ENCODE data around the gene COX6A1. TPM values are rescaled to one million over a fixed set of nuclear protein-coding genes. Genes with fewer than 3 reads are reported as not detected.

Gene COX6A1
- total and polyA plus RNA-seq, 2 donors (not counting 1 experiment from before 2014, with no cell fraction given): 137 to 484 TPM

DNA sequence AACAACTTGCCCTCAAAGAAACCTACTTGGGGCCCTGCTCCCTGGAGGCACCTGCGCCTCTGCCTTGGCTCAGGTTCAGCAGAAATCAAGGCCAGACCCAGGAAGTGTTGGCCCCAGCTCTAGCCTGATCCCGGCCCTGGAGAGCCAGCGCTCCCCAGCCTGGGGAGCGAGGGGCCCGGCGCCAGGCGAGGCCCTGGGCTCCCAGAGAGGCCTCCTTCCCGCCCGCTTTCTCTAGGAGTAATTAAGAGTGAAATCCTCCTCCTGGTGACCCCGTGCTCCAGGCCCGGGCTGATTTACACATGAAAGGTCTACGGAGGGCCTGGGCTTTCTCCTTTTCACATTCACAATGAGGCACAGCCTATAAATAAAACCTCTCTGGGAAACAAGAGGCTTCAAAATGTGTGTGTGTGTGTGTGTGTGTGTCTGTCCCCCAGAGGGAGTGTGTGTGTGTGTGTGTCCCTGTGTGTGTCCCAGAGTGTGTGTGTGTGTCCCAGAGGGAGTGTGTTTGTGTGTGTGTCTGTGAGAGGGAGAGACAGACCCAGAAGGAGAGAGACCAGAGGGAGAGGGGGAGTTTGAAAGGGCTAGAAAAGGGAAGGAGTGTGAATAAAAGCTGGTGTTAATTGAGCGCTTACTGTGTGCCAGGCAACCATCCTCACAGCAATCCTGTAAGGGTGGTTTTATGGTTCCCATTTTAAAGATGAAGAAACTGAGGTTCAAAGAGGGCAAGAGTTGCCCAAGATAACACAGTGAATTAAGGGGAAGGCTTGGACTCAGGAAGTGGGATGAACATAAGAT lies 23.8 kb upstream of the COX6A1 start:
- H3K4me3 Mint-ChIP-seq: no peak overlapping the region
- ATAC-seq (ENCODE audit: low read depth): no peak
- ChIA-PET CTCF (no interaction called here), POLR2A (no interaction called here)
- H3K27me3 Mint-ChIP-seq: peaks cover 30% of the 10 kb centered on the region
- 88% methylated on average over 8 of the region's 13 CpGs for WGBS (ENCODE audit: insufficient coverage)
- no peaks in the 10 kb centered on the region for H3K9me3 ChIP-seq (ENCODE audit: control extremely low read depth in 1 of 3, control insufficient read depth in 2 of 3, insufficient read depth in 1 of 3, low read length in 2 of 3)
- H2AFZ ChIP-seq (ENCODE audit: insufficient read depth, low read depth, low read length, poor library complexity, severe bottlenecking): no peak overlapping the region
- TF ChIP-seq, protein P1, sequence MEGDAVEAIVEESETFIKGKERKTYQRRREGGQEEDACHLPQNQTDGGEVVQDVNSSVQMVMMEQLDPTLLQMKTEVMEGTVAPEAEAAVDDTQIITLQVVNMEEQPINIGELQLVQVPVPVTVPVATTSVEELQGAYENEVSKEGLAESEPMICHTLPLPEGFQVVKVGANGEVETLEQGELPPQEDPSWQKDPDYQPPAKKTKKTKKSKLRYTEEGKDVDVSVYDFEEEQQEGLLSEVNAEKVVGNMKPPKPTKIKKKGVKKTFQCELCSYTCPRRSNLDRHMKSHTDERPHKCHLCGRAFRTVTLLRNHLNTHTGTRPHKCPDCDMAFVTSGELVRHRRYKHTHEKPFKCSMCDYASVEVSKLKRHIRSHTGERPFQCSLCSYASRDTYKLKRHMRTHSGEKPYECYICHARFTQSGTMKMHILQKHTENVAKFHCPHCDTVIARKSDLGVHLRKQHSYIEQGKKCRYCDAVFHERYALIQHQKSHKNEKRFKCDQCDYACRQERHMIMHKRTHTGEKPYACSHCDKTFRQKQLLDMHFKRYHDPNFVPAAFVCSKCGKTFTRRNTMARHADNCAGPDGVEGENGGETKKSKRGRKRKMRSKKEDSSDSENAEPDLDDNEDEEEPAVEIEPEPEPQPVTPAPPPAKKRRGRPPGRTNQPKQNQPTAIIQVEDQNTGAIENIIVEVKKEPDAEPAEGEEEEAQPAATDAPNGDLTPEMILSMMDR (IDR thresholded peaks at IDR 0.05): no peak
- TF ChIP-seq EZH2 (IDR thresholded peaks at IDR 0.05; ENCODE audit: borderline replicate concordance, insufficient read depth, low read depth, low read length, poor library complexity, severe bottlenecking): no peak
- no peaks in the 10 kb centered on the region for H4K20me1 ChIP-seq (ENCODE audit: control insufficient read depth, insufficient read depth, low read length, poor library complexity, severe bottlenecking)
- peaks cover 0 to 6% (median 1%) of the 10 kb centered on the region in 4 experiments for H3K27me3 ChIP-seq (replicated peaks in 1 of 4; ENCODE audit: control extremely low read depth in 1 of 4, control insufficient read depth in 3 of 4, insufficient read depth in 4 of 4, low read length in 3 of 4)
- no peaks in the 10 kb centered on the region for H3K9me3 Mint-ChIP-seq (ENCODE audit: insufficient read depth)
- intact Hi-C loops (cut with micrococcal nuclease): no loop called here
- H3K9ac ChIP-seq (ENCODE audit: low read length): no peak overlapping the region
- H3K4me1 ChIP-seq (ENCODE audit: control insufficient read depth in 2 of 2, insufficient read depth in 2 of 2, low read length in 2 of 2): no peaks in the 10 kb centered on the region
- H3K4me1 Mint-ChIP-seq: no peaks in the 10 kb centered on the region
- H3K4me2 ChIP-seq (replicated peaks; ENCODE audit: low read depth, low read length, poor library complexity, severe bottlenecking): no peak overlapping the region
- H3K27ac Mint-ChIP-seq: no peak overlapping the region
- no peak overlapping the region for H3K4me3 ChIP-seq (ENCODE audit: control extremely low read depth in 1 of 5, extremely low read depth in 1 of 5, insufficient read depth in 1 of 5, low read depth in 2 of 5, low read length in 4 of 5)
- H3K79me2 ChIP-seq (ENCODE audit: control insufficient read depth, insufficient read depth, low read length): no peaks in the 10 kb centered on the region
- no peak for DNase-seq
- H3K27ac ChIP-seq (ENCODE audit: low read length in 2 of 2): no peak overlapping the region
- no peaks in the 10 kb centered on the region for H3K36me3 ChIP-seq (replicated peaks in 1 of 2; ENCODE audit: control extremely low read depth in 1 of 2, control insufficient read depth in 1 of 2, extremely low read depth in 1 of 2, insufficient read depth in 2 of 2, low read length in 1 of 2)

DNA sequence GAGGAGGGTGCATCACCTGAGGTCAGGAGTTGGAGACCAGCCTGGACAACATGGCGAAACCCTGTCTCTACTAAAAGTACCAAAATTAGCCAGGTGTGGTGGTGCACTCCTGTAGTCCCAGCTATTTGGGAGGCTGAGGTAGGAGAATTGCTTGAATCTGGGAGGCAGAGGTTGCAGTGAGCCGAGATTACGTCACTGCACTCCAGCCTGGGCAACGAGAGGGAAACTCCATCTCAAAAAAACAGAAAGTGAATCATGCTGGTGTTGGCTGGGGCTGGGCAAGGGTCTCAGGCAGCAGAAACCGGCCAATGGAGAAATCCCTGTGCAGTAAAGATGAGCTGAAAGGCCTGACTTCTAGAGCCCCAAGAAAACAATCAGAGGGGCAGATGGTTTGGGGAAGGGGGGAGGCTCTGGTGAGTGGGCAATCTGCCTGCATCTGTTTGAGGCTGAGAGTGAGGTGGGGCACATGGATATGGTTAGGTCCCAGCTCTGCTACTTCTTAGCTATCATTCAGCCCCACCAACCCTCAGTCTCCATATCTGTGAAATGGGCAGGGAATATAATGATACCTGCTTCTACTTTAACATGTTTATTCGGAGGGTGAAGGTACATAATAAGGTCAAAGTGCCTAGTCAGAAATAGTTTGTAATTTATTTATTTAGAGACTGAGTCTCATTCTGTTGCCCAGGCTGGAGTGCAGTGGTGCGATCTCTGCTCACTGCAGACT lies 21.3 kb upstream of the COX6A1 start:
- Histone ChIP-seq H3K27me3 (replicated peaks in 1 of 4; ENCODE audit: control extremely low read depth in 1 of 4, control insufficient read depth in 3 of 4, insufficient read depth in 4 of 4, low read length in 3 of 4) (peaks cover 0 to 6% (median 1%) of the 10 kb centered on the region in 4 experiments), H4K20me1 (ENCODE audit: control insufficient read depth, insufficient read depth, low read length, poor library complexity, severe bottlenecking) (no peaks in the 10 kb centered on the region), H3K4me1 (ENCODE audit: control insufficient read depth in 2 of 2, insufficient read depth in 2 of 2, low read length in 2 of 2) (no peaks in the 10 kb centered on the region), H3K36me3 (replicated peaks in 1 of 2; ENCODE audit: control extremely low read depth in 1 of 2, control insufficient read depth in 1 of 2, extremely low read depth in 1 of 2, insufficient read depth in 2 of 2, low read length in 1 of 2) (no peaks in the 10 kb centered on the region), H2AFZ (ENCODE audit: insufficient read depth, low read depth, low read length, poor library complexity, severe bottlenecking) (no peak overlapping the region), H3K9me3 (ENCODE audit: control extremely low read depth in 1 of 3, control insufficient read depth in 2 of 3, insufficient read depth in 1 of 3, low read length in 2 of 3) (no peaks in the 10 kb centered on the region), H3K4me2 (replicated peaks; ENCODE audit: low read depth, low read length, poor library complexity, severe bottlenecking) (no peak overlapping the region), H3K4me3 (ENCODE audit: control extremely low read depth in 1 of 5, extremely low read depth in 1 of 5, insufficient read depth in 1 of 5, low read depth in 2 of 5, low read length in 4 of 5) (no peak overlapping the region), H3K9ac (ENCODE audit: low read length) (no peak overlapping the region), H3K79me2 (ENCODE audit: control insufficient read depth, insufficient read depth, low read length) (no peaks in the 10 kb centered on the region), H3K27ac (ENCODE audit: low read length in 2 of 2) (no peak overlapping the region)
- intact Hi-C loops (cut with micrococcal nuclease): no loop called here
- Mint-ChIP-seq H3K4me3 (no peak overlapping the region), H3K9me3 (ENCODE audit: insufficient read depth) (no peaks in the 10 kb centered on the region), H3K27ac (no peak overlapping the region), H3K4me1 (no peaks in the 10 kb centered on the region), H3K27me3 (peaks cover 30% of the 10 kb centered on the region)
- DNase-seq (no peak), ATAC-seq (ENCODE audit: low read depth) (no peak)
- TF ChIP-seq, protein P1 (IDR thresholded peaks at IDR 0.05): no peak
- no peak for TF ChIP-seq EZH2 (IDR thresholded peaks at IDR 0.05; ENCODE audit: borderline replicate concordance, insufficient read depth, low read depth, low read length, poor library complexity, severe bottlenecking)
- WGBS (ENCODE audit: insufficient coverage): 83% methylated on average over 2 of the region's 7 CpGs
- CTCF ChIA-PET: interaction anchor here (0.5 to 0.6 kb wide), 2 partner anchors 14 to 613 kb away, joined by 3 to 4 read pairs; no protein-coding TSS in a partner anchor
- POLR2A ChIA-PET: no interaction called here

All from B cell (primary cell).